ENCODE data around the gene ABCD4. TPM values are rescaled to one million over a fixed set of nuclear protein-coding genes. Genes with fewer than 3 reads are reported as not detected.

The ABCD4 gene
- total and polyA plus RNA-seq, 2 experiments from 2014 or later: 24.1 to 26.3 TPM

DNA sequence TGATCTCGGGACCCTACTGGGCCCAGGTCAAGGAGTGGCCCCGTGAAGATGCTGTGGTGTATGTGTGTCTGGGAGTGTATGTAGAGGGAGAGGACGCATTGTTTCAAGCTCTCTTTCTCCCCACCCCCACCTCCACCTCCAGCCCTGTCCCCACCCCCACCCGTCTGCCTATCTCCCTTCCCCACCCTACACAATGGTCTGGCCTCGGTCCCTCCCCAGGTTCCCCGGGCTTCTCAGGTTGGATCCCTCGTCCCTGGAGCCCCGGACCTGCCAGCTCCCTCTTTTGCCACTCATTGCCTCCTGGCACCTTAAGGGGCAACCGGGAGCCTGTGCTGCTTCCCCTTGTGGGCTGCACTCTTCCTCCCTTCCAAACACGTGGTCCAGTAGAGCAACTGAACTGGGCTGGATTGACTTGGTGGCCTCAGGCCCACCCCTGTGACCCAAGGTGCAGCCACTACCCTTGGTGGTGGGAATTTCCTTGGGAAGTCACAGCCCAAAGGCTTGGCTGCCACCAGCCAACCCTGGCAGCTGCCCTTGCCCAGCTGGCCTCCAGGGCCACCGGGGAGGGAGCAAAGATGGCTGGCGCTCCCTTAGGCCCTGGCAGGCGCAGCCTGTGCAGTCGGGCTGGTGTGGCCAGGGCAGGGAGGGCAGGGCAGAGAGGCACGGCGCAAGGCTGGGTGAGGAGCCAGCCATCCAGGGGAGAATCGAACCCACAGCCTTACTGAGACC, 46.2 kb upstream of the ABCD4 start:
- H3K79me2 ChIP-seq (ENCODE audit: insufficient read depth): no peaks in the 10 kb centered on the region
- no peak for DNase-seq
- H3K27ac ChIP-seq: no peak overlapping the region
- no peaks in the 10 kb centered on the region for H3K4me1 ChIP-seq (ENCODE audit: insufficient read depth)
- TF ChIP-seq EZH2phosphoT487 (IDR thresholded peaks at IDR 0.05; ENCODE audit: insufficient read depth, low read depth) (no peak), EZH2 (IDR thresholded peaks at IDR 0.05; ENCODE audit: insufficient read depth, poor library complexity, severe bottlenecking) (no peak)
- H3K9ac ChIP-seq: no peak overlapping the region
- no peaks in the 10 kb centered on the region for H3K9me2 ChIP-seq (ENCODE audit: insufficient read depth)
- peaks cover 49% of the 10 kb centered on the region for H3K27me3 ChIP-seq (replicated peaks; ENCODE audit: insufficient read depth)
- 30 to 32% methylated on average over 16 to 17 of the region's 17 CpGs for WGBS, 2 experiments (ENCODE audit: low coverage in 1 of 2, low lambda C conversion rate in 2 of 2, missing lambda C conversion rate in 2 of 2)
- in situ Hi-C loops (cut with MboI): no loop called here
- no peak overlapping the region for H3K4me3 ChIP-seq
- no peaks in the 10 kb centered on the region for H3F3A ChIP-seq (ENCODE audit: insufficient read depth)
- H3K36me3 ChIP-seq (ENCODE audit: low read depth): no peaks in the 10 kb centered on the region
- no peak overlapping the region for H2AFZ ChIP-seq
- no peaks in the 10 kb centered on the region for H3K9me3 ChIP-seq (ENCODE audit: low read depth)
- no peaks in the 10 kb centered on the region for H4K20me1 ChIP-seq (ENCODE audit: insufficient read depth)
- H3K4me2 ChIP-seq (ENCODE audit: unreplicated experiment): no peak overlapping the region

- Histone ChIP-seq H3K4me1 (ENCODE audit: insufficient read depth) (no peaks in the 10 kb centered on the region), H3F3A (ENCODE audit: insufficient read depth) (no peaks in the 10 kb centered on the region), H4K20me1 (ENCODE audit: insufficient read depth) (no peaks in the 10 kb centered on the region), H2AFZ (no peak within 1 kb of the TSS), H3K79me2 (ENCODE audit: insufficient read depth) (no peaks in the 10 kb centered on the region), H3K4me3 (no peak within 1 kb of the TSS), H3K9me2 (ENCODE audit: insufficient read depth) (no peaks in the 10 kb centered on the region), H3K27me3 (replicated peaks; ENCODE audit: insufficient read depth) (peaks cover 46% of the 10 kb centered on the region), H3K4me2 (ENCODE audit: unreplicated experiment) (no peak within 1 kb of the TSS), H3K9ac (no peak within 1 kb of the TSS), H3K36me3 (ENCODE audit: low read depth) (no peaks in the 10 kb centered on the region), H3K9me3 (ENCODE audit: low read depth) (no peaks in the 10 kb centered on the region), H3K27ac (no peak within 1 kb of the TSS)
- TF ChIP-seq EZH2phosphoT487 (IDR thresholded peaks at IDR 0.05; ENCODE audit: insufficient read depth, low read depth) (no peak), EZH2 (IDR thresholded peaks at IDR 0.05; ENCODE audit: insufficient read depth, poor library complexity, severe bottlenecking) (no peak)
- 36 to 37% methylated on average over 12 of the region's 12 CpGs for WGBS, 2 experiments (ENCODE audit: low coverage in 1 of 2, low lambda C conversion rate in 2 of 2, missing lambda C conversion rate in 2 of 2)
- in situ Hi-C loops (cut with MboI): no loop called here
- DNase-seq: no peak
Observed at GRCh38 chr14:74348241-74348734, 45.6 kb upstream of the ABCD4 start, which contains the start of gene VRTN. TSS of gene VRTN (plus strand) at chr14:74348471. CDS start at chr14:74356784, 8,313 bp downstream.

- H3K27ac ChIP-seq: no peak overlapping the region
Observed at GRCh38 chr14:74347795-74348100, 45.0 kb upstream of the ABCD4 start.

GRCh38 chr14:74347097-74347794, 44.5 kb upstream of the ABCD4 start:
- Histone ChIP-seq H3K9me3 (ENCODE audit: low read depth) (no peaks in the 10 kb centered on the region), H3F3A (ENCODE audit: insufficient read depth) (no peaks in the 10 kb centered on the region), H3K4me1 (ENCODE audit: insufficient read depth) (no peaks in the 10 kb centered on the region), H3K4me3 (no peak overlapping the region), H4K20me1 (ENCODE audit: insufficient read depth) (no peaks in the 10 kb centered on the region), H3K9me2 (ENCODE audit: insufficient read depth) (no peaks in the 10 kb centered on the region), H3K9ac (no peak overlapping the region), H3K4me2 (ENCODE audit: unreplicated experiment) (no peak overlapping the region), H3K27ac (no peak overlapping the region), H2AFZ (no peak overlapping the region), H3K36me3 (ENCODE audit: low read depth) (no peaks in the 10 kb centered on the region), H3K27me3 (replicated peaks; ENCODE audit: insufficient read depth) (peaks cover 47% of the 10 kb centered on the region), H3K79me2 (ENCODE audit: insufficient read depth) (no peaks in the 10 kb centered on the region)
- WGBS, 2 experiments (ENCODE audit: low coverage in 1 of 2, low lambda C conversion rate in 2 of 2, missing lambda C conversion rate in 2 of 2): 44 to 54% methylated on average over 7 of the region's 7 CpGs
- TF ChIP-seq EZH2phosphoT487 (IDR thresholded peaks at IDR 0.05; ENCODE audit: insufficient read depth, low read depth): no peak
- TF ChIP-seq EZH2 (IDR thresholded peaks at IDR 0.05; ENCODE audit: insufficient read depth, poor library complexity, severe bottlenecking): no peak
- in situ Hi-C loops (cut with MboI): no loop called here
- DNase-seq: no peak

More at GRCh38 chr14:74347795-74348100, 45.0 kb upstream of the ABCD4 start:
- no peak overlapping the region for H3K4me3 ChIP-seq
- H2AFZ ChIP-seq: no peak overlapping the region
- no peaks in the 10 kb centered on the region for H3K36me3 ChIP-seq (ENCODE audit: low read depth)
- no peak for DNase-seq
- WGBS, 2 experiments (ENCODE audit: low coverage in 1 of 2, low lambda C conversion rate in 2 of 2, missing lambda C conversion rate in 2 of 2): 5 to 11% methylated on average over 1 of the region's 1 CpG
- no peak overlapping the region for H3K9ac ChIP-seq
- no peaks in the 10 kb centered on the region for H3K9me3 ChIP-seq (ENCODE audit: low read depth)
- peaks cover 49% of the 10 kb centered on the region for H3K27me3 ChIP-seq (replicated peaks; ENCODE audit: insufficient read depth)
- no peaks in the 10 kb centered on the region for H4K20me1 ChIP-seq (ENCODE audit: insufficient read depth)
- H3K79me2 ChIP-seq (ENCODE audit: insufficient read depth): no peaks in the 10 kb centered on the region
- in situ Hi-C loops (cut with MboI): no loop called here
- H3K4me1 ChIP-seq (ENCODE audit: insufficient read depth): no peaks in the 10 kb centered on the region
- no peak for TF ChIP-seq EZH2 (IDR thresholded peaks at IDR 0.05; ENCODE audit: insufficient read depth, poor library complexity, severe bottlenecking)
- TF ChIP-seq EZH2phosphoT487 (IDR thresholded peaks at IDR 0.05; ENCODE audit: insufficient read depth, low read depth): no peak
- H3K9me2 ChIP-seq (ENCODE audit: insufficient read depth): no peaks in the 10 kb centered on the region
- H3F3A ChIP-seq (ENCODE audit: insufficient read depth): no peaks in the 10 kb centered on the region
- no peak overlapping the region for H3K4me2 ChIP-seq (ENCODE audit: unreplicated experiment)

Measured in GM23248 (cell line).